Measurements from ENCODE around the gene TPP1. TPM values are rescaled to one million over a fixed set of nuclear protein-coding genes. Genes with fewer than 3 reads are reported as not detected.

The TPP1 gene
- total RNA-seq, 4 donors from 2014 or later: 44.4 to 71.5 (median 54.9) TPM

GRCh38 chr11:6653656-6654055, 34.4 kb upstream of the TPP1 start:
- Histone ChIP-seq H3K36me3 (no peaks in the 10 kb centered on the region), H3K27me3 (no peaks in the 10 kb centered on the region), H3K9me3 (no peaks in the 10 kb centered on the region), H3K27ac (replicated peaks in 1 of 4) (peak overlapping the region in 2 of 4 donors; percentile 77 to 83), H3K4me3 (no peak overlapping the region), H3K4me1 (peaks cover 13 to 52% (median 29%) of the 10 kb centered on the region in 4 donors)
- no peak for TF ChIP-seq POLR2A (IDR thresholded peaks at IDR 0.05; ENCODE audit: low read depth)
- TF ChIP-seq, protein P1, sequence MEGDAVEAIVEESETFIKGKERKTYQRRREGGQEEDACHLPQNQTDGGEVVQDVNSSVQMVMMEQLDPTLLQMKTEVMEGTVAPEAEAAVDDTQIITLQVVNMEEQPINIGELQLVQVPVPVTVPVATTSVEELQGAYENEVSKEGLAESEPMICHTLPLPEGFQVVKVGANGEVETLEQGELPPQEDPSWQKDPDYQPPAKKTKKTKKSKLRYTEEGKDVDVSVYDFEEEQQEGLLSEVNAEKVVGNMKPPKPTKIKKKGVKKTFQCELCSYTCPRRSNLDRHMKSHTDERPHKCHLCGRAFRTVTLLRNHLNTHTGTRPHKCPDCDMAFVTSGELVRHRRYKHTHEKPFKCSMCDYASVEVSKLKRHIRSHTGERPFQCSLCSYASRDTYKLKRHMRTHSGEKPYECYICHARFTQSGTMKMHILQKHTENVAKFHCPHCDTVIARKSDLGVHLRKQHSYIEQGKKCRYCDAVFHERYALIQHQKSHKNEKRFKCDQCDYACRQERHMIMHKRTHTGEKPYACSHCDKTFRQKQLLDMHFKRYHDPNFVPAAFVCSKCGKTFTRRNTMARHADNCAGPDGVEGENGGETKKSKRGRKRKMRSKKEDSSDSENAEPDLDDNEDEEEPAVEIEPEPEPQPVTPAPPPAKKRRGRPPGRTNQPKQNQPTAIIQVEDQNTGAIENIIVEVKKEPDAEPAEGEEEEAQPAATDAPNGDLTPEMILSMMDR (IDR thresholded peaks at IDR 0.05): no peak
- no peak for TF ChIP-seq POLR2AphosphoS5 (IDR thresholded peaks at IDR 0.05)
- no peak for TF ChIP-seq EP300 (IDR thresholded peaks at IDR 0.05)
- intact Hi-C loops (cut with DNase I): no loop called here
- peak; percentile 39 for DNase-seq (ENCODE audit: extremely low spot score)
- WGBS: 76% methylated on average over 2 of the region's 2 CpGs

DNA sequence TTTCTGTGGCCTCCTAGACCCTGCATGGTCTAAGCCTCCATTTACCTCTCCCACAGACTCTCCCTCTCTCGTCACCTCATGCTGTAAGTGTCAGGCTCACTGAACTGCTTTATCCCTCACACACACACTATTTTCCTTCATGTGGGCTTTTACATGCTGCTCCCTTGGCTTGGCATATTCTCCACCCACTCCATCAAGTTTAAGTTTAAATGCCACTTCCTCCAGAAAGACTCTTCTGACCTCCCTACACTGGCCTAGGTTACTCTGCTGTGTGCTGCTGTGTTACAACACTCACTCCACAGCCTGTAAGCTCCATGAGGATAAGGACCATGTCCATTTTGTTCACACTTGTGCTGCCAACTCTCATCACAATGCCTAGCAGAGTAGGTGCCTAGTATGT, 33.9 kb upstream of the TPP1 start:
- H3K27ac ChIP-seq (replicated peaks in 1 of 4): peak overlapping the region in 1 of 4 donors; percentile 83
- H3K9me3 ChIP-seq: no peaks in the 10 kb centered on the region
- H3K4me3 ChIP-seq: no peak overlapping the region
- WGBS: 83% methylated on average over 1 of the region's 1 CpG
- intact Hi-C loops (cut with DNase I): no loop called here
- no peaks in the 10 kb centered on the region for H3K27me3 ChIP-seq
- DNase-seq (ENCODE audit: extremely low spot score): peak; percentile 64
- TF ChIP-seq POLR2AphosphoS5 (IDR thresholded peaks at IDR 0.05): no peak
- TF ChIP-seq, protein P1 (IDR thresholded peaks at IDR 0.05): no peak
- no peak for TF ChIP-seq POLR2A (IDR thresholded peaks at IDR 0.05; ENCODE audit: low read depth)
- no peak for TF ChIP-seq EP300 (IDR thresholded peaks at IDR 0.05)
- H3K4me1 ChIP-seq: peaks cover 13 to 58% (median 35%) of the 10 kb centered on the region in 4 donors
- no peaks in the 10 kb centered on the region for H3K36me3 ChIP-seq

DNA sequence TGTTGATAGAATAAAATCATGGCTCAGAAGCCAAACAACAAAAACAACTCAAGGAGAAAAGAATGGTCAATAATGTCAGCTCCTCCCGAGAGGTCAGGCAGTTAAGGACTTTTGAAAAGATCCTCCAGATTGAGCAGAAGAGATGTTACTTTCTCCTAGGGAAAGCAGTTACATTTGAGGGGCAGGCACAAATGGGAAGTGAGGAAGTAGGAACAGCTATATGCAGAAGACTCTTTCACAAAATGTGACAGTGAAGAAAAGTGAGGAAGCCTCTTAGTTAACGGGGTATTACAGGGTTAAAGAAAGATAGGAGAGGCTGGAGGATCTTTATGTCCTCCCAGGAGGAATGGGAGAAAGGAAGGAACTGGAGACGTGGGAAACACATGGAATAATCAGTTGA, 33.0 kb upstream of the TPP1 start:
- H3K27ac ChIP-seq (replicated peaks in 1 of 4): no peak overlapping the region
- H3K4me3 ChIP-seq: no peak overlapping the region
- H3K36me3 ChIP-seq: no peaks in the 10 kb centered on the region
- H3K9me3 ChIP-seq: no peaks in the 10 kb centered on the region
- DNase-seq (ENCODE audit: extremely low spot score): peak; percentile 50
- WGBS: 59% methylated on average over 3 of the region's 3 CpGs
- intact Hi-C loops (cut with DNase I): no loop called here
- no peak for TF ChIP-seq POLR2AphosphoS5 (IDR thresholded peaks at IDR 0.05)
- no peak for TF ChIP-seq EP300 (IDR thresholded peaks at IDR 0.05)
- no peak for TF ChIP-seq POLR2A (IDR thresholded peaks at IDR 0.05; ENCODE audit: low read depth)
- TF ChIP-seq, protein P1 (IDR thresholded peaks at IDR 0.05): no peak
- H3K27me3 ChIP-seq: no peaks in the 10 kb centered on the region
- peaks cover 21 to 64% (median 43%) of the 10 kb centered on the region in 4 donors for H3K4me1 ChIP-seq

- WGBS: 83% methylated on average over 6 of the region's 6 CpGs
- intact Hi-C loops (cut with DNase I): no loop called here
- H3K4me1 ChIP-seq: peaks cover 29 to 65% (median 52%) of the 10 kb centered on the region in 4 donors
- DNase-seq (ENCODE audit: extremely low spot score): peak; percentile 72
- H3K36me3 ChIP-seq: no peaks in the 10 kb centered on the region
- no peaks in the 10 kb centered on the region for H3K27me3 ChIP-seq
- H3K4me3 ChIP-seq: no peak overlapping the region
- TF ChIP-seq POLR2A (IDR thresholded peaks at IDR 0.05; ENCODE audit: low read depth) (no peak), POLR2AphosphoS5 (IDR thresholded peaks at IDR 0.05) (no peak), EP300 (IDR thresholded peaks at IDR 0.05) (no peak)
- H3K27ac ChIP-seq (replicated peaks in 1 of 4): no peak overlapping the region
- no peaks in the 10 kb centered on the region for H3K9me3 ChIP-seq
These were observed 31.8 kb upstream of the TPP1 start for GRCh38 chr11:6650980-6651379.

DNA sequence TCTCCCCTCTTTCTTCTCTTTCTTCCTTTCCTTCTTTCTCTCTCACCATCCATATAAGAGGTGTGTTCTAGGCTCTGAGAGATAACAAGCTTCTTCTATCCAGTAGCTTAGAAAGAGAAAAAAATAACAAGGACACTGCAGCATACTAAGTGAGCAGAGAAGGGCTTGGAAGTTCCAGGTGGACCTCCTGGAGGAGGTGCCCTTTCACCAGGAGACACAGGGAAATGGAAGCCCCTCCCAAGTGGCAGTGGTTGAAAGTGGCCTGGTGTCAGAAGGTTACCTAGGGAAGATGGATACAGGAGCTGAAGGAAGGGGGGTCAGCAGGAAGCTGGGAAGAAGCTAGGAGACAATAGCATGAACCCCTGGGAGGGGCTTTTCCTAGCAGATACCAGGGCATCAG, 30.9 kb upstream of the TPP1 start:
- Histone ChIP-seq H3K9me3 (no peaks in the 10 kb centered on the region), H3K36me3 (no peaks in the 10 kb centered on the region), H3K27me3 (no peaks in the 10 kb centered on the region), H3K4me3 (no peak overlapping the region), H3K27ac (replicated peaks in 1 of 4) (no peak overlapping the region), H3K4me1 (peaks cover 36 to 67% (median 56%) of the 10 kb centered on the region in 4 donors)
- DNase-seq (ENCODE audit: extremely low spot score): peak; percentile 66
- intact Hi-C loops (cut with DNase I): no loop called here
- no peak for TF ChIP-seq EP300 (IDR thresholded peaks at IDR 0.05)
- TF ChIP-seq POLR2AphosphoS5 (IDR thresholded peaks at IDR 0.05): no peak
- TF ChIP-seq, protein P1 (IDR thresholded peaks at IDR 0.05): no peak
- TF ChIP-seq POLR2A (IDR thresholded peaks at IDR 0.05; ENCODE audit: low read depth): no peak

Measured in esophagus muscularis mucosa (tissue), 4 donors.